Muscle layer of colon (tissue), 2 donors: ENCODE results near the gene STK11IP.

Experiments used
- H3K27ac ChIP-seq: one replicate; pipeline ENCODE4 v1.7.0; 2013; ENCODE audit warnings: low read depth, mild to moderate bottlenecking, low read length, moderate library complexity
- H3K27me3 ChIP-seq, 2 donors: one replicate each; pipeline ENCODE4 v1.7.0; 2013; ENCODE audit warnings: low read length in 2 of 2, mild to moderate bottlenecking in 2 of 2; ENCODE audit not compliant: insufficient read depth in 2 of 2, control insufficient read depth in 1 of 2
- H3K36me3 ChIP-seq: one replicate; pipeline ENCODE4 v1.7.0; 2013; ENCODE audit warnings: mild to moderate bottlenecking, low read length; ENCODE audit not compliant: insufficient read depth
- H3K4me1 ChIP-seq: one replicate; pipeline ENCODE4 v1.7.0; 2013; ENCODE audit warnings: mild to moderate bottlenecking, low read length; ENCODE audit not compliant: insufficient read depth
- H3K4me3 ChIP-seq, 2 donors: one replicate each; pipeline ENCODE4 v1.7.0; 2013; ENCODE audit warnings: low read length in 2 of 2, low read depth in 1 of 2, mild to moderate bottlenecking in 1 of 2, moderate library complexity in 1 of 2
- H3K9ac ChIP-seq: one replicate; pipeline ENCODE4 v1.7.0; 2013; ENCODE audit warnings: low read length
- H3K9me3 ChIP-seq: one replicate; pipeline ENCODE4 v1.7.0; 2013; ENCODE audit warnings: mild to moderate bottlenecking, low read length
- donor health status: abdominal sarcoma.
- donor health status: Adenocarcinoma of cecum.

STK11IP gene

GRCh38 chr2:219597552-219598307 is at the start of gene STK11IP:
STK11IP (plus strand) TSS chr2:219597857; CDS start chr2:219598120, 263 bp downstream.
- H3K36me3 ChIP-seq = peaks cover 16% of the 10 kb centered on the region
- peak within 1 kb of the TSS; percentile 80 for H3K9ac ChIP-seq

GRCh38 chr2:219548990-219549389 is 48.7 kb upstream of the STK11IP start:
- Histone ChIP-seq H3K4me1 (peaks cover 22% of the 10 kb centered on the region), H3K4me3 (no peak overlapping the region), H3K27ac (no peak overlapping the region), H3K27me3 (peaks cover 9% of the 10 kb centered on the region in 2 donors), H3K9me3 (no peaks in the 10 kb centered on the region), H3K9ac (no peak overlapping the region), H3K36me3 (no peaks in the 10 kb centered on the region)

More at GRCh38 chr2:219597552-219598307, at the start of gene STK11IP:
- Histone ChIP-seq H3K4me1 (peaks cover 12% of the 10 kb centered on the region), H3K4me3 (peak within 1 kb of the TSS; percentile 59 to 82), H3K27me3 (no peaks in the 10 kb centered on the region), H3K9me3 (no peaks in the 10 kb centered on the region), H3K27ac (peak within 1 kb of the TSS; percentile 86)

GRCh38 chr2:219549619-219550018 is 48.0 kb upstream of the STK11IP start:
- no peak overlapping the region for H3K9ac ChIP-seq

GRCh38 chr2:219551441-219552381 is 45.9 kb upstream of the STK11IP start:
- peaks cover 14% of the 10 kb centered on the region for H3K4me1 ChIP-seq
- no peaks in the 10 kb centered on the region for H3K36me3 ChIP-seq
- no peak overlapping the region for H3K9ac ChIP-seq
- peaks cover 9% of the 10 kb centered on the region in 2 donors for H3K27me3 ChIP-seq
- no peaks in the 10 kb centered on the region for H3K9me3 ChIP-seq
- peak overlapping the region; percentile 38 to 47 for H3K4me3 ChIP-seq
- H3K27ac ChIP-seq = no peak overlapping the region

More at GRCh38 chr2:219549619-219550018, 48.0 kb upstream of the STK11IP start:
- Histone ChIP-seq H3K9me3 (no peaks in the 10 kb centered on the region), H3K27me3 (peaks cover 9% of the 10 kb centered on the region in 2 donors), H3K36me3 (no peaks in the 10 kb centered on the region), H3K27ac (no peak overlapping the region), H3K4me3 (no peak overlapping the region), H3K4me1 (peaks cover 16% of the 10 kb centered on the region)

GRCh38 chr2:219552382-219553167 is 45.1 kb upstream of the STK11IP start:
- Histone ChIP-seq H3K9ac (no peak overlapping the region), H3K4me3 (peak overlapping the region; percentile 38 to 47), H3K27ac (no peak overlapping the region), H3K9me3 (no peaks in the 10 kb centered on the region), H3K4me1 (peaks cover 14% of the 10 kb centered on the region), H3K36me3 (no peaks in the 10 kb centered on the region), H3K27me3 (peaks cover 9% of the 10 kb centered on the region in 2 donors)

- Histone ChIP-seq H3K4me3 (peak overlapping the region; percentile 38 to 47), H3K9ac (no peak overlapping the region), H3K27ac (no peak overlapping the region)
Observed at GRCh38 chr2:219553168-219553417, 44.6 kb upstream of the STK11IP start.

GRCh38 chr2:219553463-219553963 is 44.1 kb upstream of the STK11IP start:
- Histone ChIP-seq H3K9ac (no peak overlapping the region), H3K4me3 (peak overlapping the region in 1 of 2 donors; percentile 47), H3K27ac (no peak overlapping the region), H3K36me3 (no peaks in the 10 kb centered on the region), H3K27me3 (peaks cover 9% of the 10 kb centered on the region in 2 donors), H3K4me1 (peaks cover 14% of the 10 kb centered on the region), H3K9me3 (no peaks in the 10 kb centered on the region)

More at GRCh38 chr2:219553168-219553417, 44.6 kb upstream of the STK11IP start:
- Histone ChIP-seq H3K9me3 (no peaks in the 10 kb centered on the region), H3K36me3 (no peaks in the 10 kb centered on the region), H3K4me1 (peaks cover 14% of the 10 kb centered on the region), H3K27me3 (peaks cover 9% of the 10 kb centered on the region in 2 donors)

GRCh38 chr2:219554350-219554749 is 43.3 kb upstream of the STK11IP start:
- H3K36me3 ChIP-seq = no peaks in the 10 kb centered on the region
- no peaks in the 10 kb centered on the region for H3K9me3 ChIP-seq
- H3K9ac ChIP-seq = no peak overlapping the region
- peaks cover 9% of the 10 kb centered on the region in 2 donors for H3K27me3 ChIP-seq
- H3K4me3 ChIP-seq = no peak overlapping the region
- H3K27ac ChIP-seq = no peak overlapping the region
- peaks cover 14% of the 10 kb centered on the region for H3K4me1 ChIP-seq

GRCh38 chr2:219555956-219556355 is 41.7 kb upstream of the STK11IP start:
- no peaks in the 10 kb centered on the region for H3K9me3 ChIP-seq
- H3K4me1 ChIP-seq = peaks cover 21% of the 10 kb centered on the region
- no peak overlapping the region for H3K4me3 ChIP-seq
- H3K9ac ChIP-seq = no peak overlapping the region
- H3K36me3 ChIP-seq = no peaks in the 10 kb centered on the region
- H3K27me3 ChIP-seq = peaks cover 9% of the 10 kb centered on the region in 2 donors
- H3K27ac ChIP-seq = no peak overlapping the region

- Histone ChIP-seq H3K9me3 (no peaks in the 10 kb centered on the region), H3K9ac (no peak overlapping the region), H3K36me3 (peaks cover under 1% of the 10 kb centered on the region), H3K4me3 (no peak overlapping the region), H3K27me3 (peaks cover 7 to 9% of the 10 kb centered on the region in 2 donors), H3K4me1 (peaks cover 21% of the 10 kb centered on the region), H3K27ac (no peak overlapping the region)
Observed at GRCh38 chr2:219556413-219556812, 41.2 kb upstream of the STK11IP start.

GRCh38 chr2:219557320-219557719 is 40.3 kb upstream of the STK11IP start:
- Histone ChIP-seq H3K36me3 (peaks cover 10% of the 10 kb centered on the region), H3K27ac (no peak overlapping the region), H3K9ac (no peak overlapping the region)

More at GRCh38 chr2:219557320-219557719, 40.3 kb upstream of the STK11IP start:
- no peaks in the 10 kb centered on the region for H3K9me3 ChIP-seq
- peaks cover 0 to 9% of the 10 kb centered on the region in 2 donors for H3K27me3 ChIP-seq
- no peak overlapping the region for H3K4me3 ChIP-seq
- H3K4me1 ChIP-seq = peaks cover 16% of the 10 kb centered on the region
